CD14-positive monocyte (primary cell): Measurements from ENCODE around the gene DIS3L2. TPM values are rescaled to one million over a fixed set of nuclear protein-coding genes. Genes with fewer than 3 reads are reported as not detected.
A peak's percentile ranks its signal among the peaks of the same experiment; 100 is the strongest.

Source experiments
- DNase-seq, 3 donors: peaks; one replicate each; pipeline ENCODE4 v3.0.0-alpha.2; 2011 to 2022
- H2AFZ ChIP-seq: 2 replicates; pipeline ENCODE4 v1.6.0; 2012; ENCODE audit warnings: mild to moderate bottlenecking, low read depth, low read length, inconsistent platforms; ENCODE audit not compliant: insufficient read depth, poor library complexity, severe bottlenecking
- H3K27ac ChIP-seq, 2 donors: 1 replicate in 1 of 2; 2 replicates in 1 of 2; pipeline ENCODE4 v1.5.1; 2012 to 2013; ENCODE audit warnings: low read length in 2 of 2, control low read depth in 1 of 2, inconsistent platforms in 1 of 2, low read depth in 1 of 2, mild to moderate bottlenecking in 1 of 2
- H3K27me3 ChIP-seq, 2 donors: one replicate each; pipeline versions ENCODE4 v1.6.0 to v1.6.1; 2011 to 2013; ENCODE audit warnings: low read length in 2 of 2; ENCODE audit not compliant: control insufficient read depth in 2 of 2, insufficient read depth in 2 of 2
- H3K36me3 ChIP-seq, 2 donors: replicated peaks in 1 of 2; 1 replicate in 1 of 2; 2 replicates in 1 of 2; pipeline versions ENCODE4 v1.5.1 to v1.6.1; 2012 to 2013; ENCODE audit warnings: low read length in 2 of 2, control low read depth in 1 of 2, inconsistent platforms in 1 of 2, mild to moderate bottlenecking in 1 of 2; ENCODE audit not compliant: insufficient read depth in 2 of 2, control insufficient read depth in 1 of 2
- H3K4me1 ChIP-seq, 2 donors: 1 replicate in 1 of 2; 2 replicates in 1 of 2; pipeline versions ENCODE4 v1.5.1 to v1.6.1; 2012 to 2013; ENCODE audit warnings: low read length in 2 of 2, control low read depth in 1 of 2, inconsistent platforms in 1 of 2, mild to moderate bottlenecking in 1 of 2, moderate library complexity in 1 of 2; ENCODE audit not compliant: insufficient read depth in 2 of 2, control insufficient read depth in 1 of 2
- H3K4me2 ChIP-seq: replicated peaks from 2 replicates; pipeline ENCODE3; 2012; ENCODE audit warnings: low read length, moderate library complexity, mild to moderate bottlenecking; ENCODE audit not compliant: poor library complexity, severe bottlenecking; ENCODE audit errors: extremely low read depth
- H3K4me3 ChIP-seq, 3 experiments: fragments of 200-600 bp in 1 of 3; sonication (generic) in 1 of 3; replicated peaks in 1 of 3; 1 replicate in 2 of 3; 2 replicates in 1 of 3; pipeline ENCODE4 v1.5.1; 2011 to 2013; ENCODE audit warnings: low read length in 3 of 3, mild to moderate bottlenecking in 3 of 3, control low read depth in 2 of 3, low read depth in 2 of 3, inconsistent platforms in 1 of 3, moderate library complexity in 1 of 3
- H3K79me2 ChIP-seq: 2 replicates; pipeline ENCODE4 v1.6.0; 2012; ENCODE audit warnings: mild to moderate bottlenecking, control low read depth, inconsistent platforms, low read length, moderate library complexity; ENCODE audit not compliant: insufficient read depth
- H3K9ac ChIP-seq: 2 replicates; pipeline ENCODE4 v1.6.0; 2017; ENCODE audit warnings: low read length, mild to moderate bottlenecking; ENCODE audit not compliant: insufficient read depth, poor library complexity, severe bottlenecking
- H3K9me3 ChIP-seq, 2 donors: replicated peaks in 1 of 2; 1 replicate in 1 of 2; 2 replicates in 1 of 2; pipeline versions ENCODE4 v1.5.1 to v1.6.1; 2012 to 2013; ENCODE audit warnings: low read length in 2 of 2, control low read depth in 1 of 2; ENCODE audit not compliant: control insufficient read depth in 1 of 2, insufficient read depth in 1 of 2
- H4K20me1 ChIP-seq: 2 replicates; pipeline ENCODE4 v1.6.0; 2012; ENCODE audit warnings: mild to moderate bottlenecking, low read length, control low read depth, moderate library complexity; ENCODE audit not compliant: insufficient read depth
- H3K27ac Mint-ChIP-seq, 7 donors: one replicate each; pipeline ENCODE4 v1.8.0; 2020; ENCODE audit warnings: mild to moderate bottlenecking in 7 of 7, mixed read lengths in 7 of 7, moderate library complexity in 6 of 7, inconsistent platforms in 2 of 7
- H3K27me3 Mint-ChIP-seq, 3 donors: one replicate each; pipeline ENCODE4 v1.8.0; 2021 to 2022; ENCODE audit warnings: low read depth in 3 of 3, mild to moderate bottlenecking in 3 of 3, mixed read lengths in 3 of 3, moderate library complexity in 3 of 3, inconsistent platforms in 1 of 3
- H3K36me3 Mint-ChIP-seq, 2 donors: one replicate each; pipeline ENCODE4 v1.8.0; 2020; ENCODE audit warnings: mixed read lengths in 2 of 2, inconsistent platforms in 1 of 2, mild to moderate bottlenecking in 1 of 2
- H3K4me1 Mint-ChIP-seq: one replicate; pipeline ENCODE4 v1.8.0; 2020; ENCODE audit warnings: mild to moderate bottlenecking, mixed read lengths
- H3K4me3 Mint-ChIP-seq, 2 donors: one replicate each; pipeline ENCODE4 v1.8.0; 2020; ENCODE audit warnings: mild to moderate bottlenecking in 2 of 2, mixed read lengths in 2 of 2, moderate library complexity in 1 of 2
- H3K9me3 Mint-ChIP-seq, 7 donors: one replicate each; pipeline ENCODE4 v1.8.0; 2020 to 2022; ENCODE audit warnings: mixed read lengths in 7 of 7, mild to moderate bottlenecking in 6 of 7, moderate library complexity in 6 of 7, inconsistent platforms in 2 of 7
- WGBS: methylation state at CpG from one replicate; pipeline ENCODE4 v1.1.5; 2013; ENCODE audit warnings: missing lambda C conversion rate; ENCODE audit not compliant: insufficient coverage; 5-methylcytosine and 5-hydroxymethylcytosine counted together
- intact Hi-C, 2 donors: fragments of 100-400 bp; cut with micrococcal nuclease; formaldehyde crosslinking; loops; one replicate each; pipeline versions ENCODE4 v1.15.0 to v1.15.1; 2023
- polyA plus RNA-seq, 3 donors: library from polyadenylated mRNA; depleted of rRNA in 1 of 3; unstranded in 2 of 3; stranded (reverse) in 1 of 3; fragments of 300-500 nt in 2 of 3; fragments of >200 nt in 1 of 3; fragmentation: Illumina TruSeq in 2 of 3; gene quantifications; 1 replicate in 2 of 3; 2 replicates in 1 of 3; pipeline ENCODE4 v1.2.3, GENCODE V29; 2012 to 2021
- TF ChIP-seq, protein P1 (sequence below): fragments of 200-600 bp; IDR thresholded peaks from one replicate; pipeline ENCODE4 v1.8.0; 2022; ENCODE audit warnings: antibody characterized with exemption, mild to moderate bottlenecking

The DIS3L2 gene
- polyA plus RNA-seq, 3 donors = 6.0 to 21.7 (median 6.4) TPM

- peaks cover 0 to 5% of the 10 kb centered on the region in 2 donors for H3K36me3 Mint-ChIP-seq
- Histone ChIP-seq H4K20me1 (peaks cover 44% of the 10 kb centered on the region), H3K27me3 (no peaks in the 10 kb centered on the region), H3K9me3 (no peaks in the 10 kb centered on the region), H3K36me3 (no peaks in the 10 kb centered on the region), H3K4me2 (no peak overlapping the region), H2AFZ (no peak overlapping the region), H3K4me1 (no peaks in the 10 kb centered on the region), H3K9ac (no peak overlapping the region), H3K27ac (no peak overlapping the region), H3K4me3 (no peak overlapping the region), H3K79me2 (peaks cover 12% of the 10 kb centered on the region)
- no peak overlapping the region for H3K4me3 Mint-ChIP-seq
- peaks cover 0 to 1% (median 0%) of the 10 kb centered on the region in 3 donors for H3K27me3 Mint-ChIP-seq
- intact Hi-C loops = no loop called here
- H3K4me1 Mint-ChIP-seq = no peaks in the 10 kb centered on the region
- DNase-seq = no peak
- WGBS = no CpG with 5 or more reads among the region's 3 CpGs
- H3K27ac Mint-ChIP-seq = no peak overlapping the region
- no peaks in the 10 kb centered on the region for H3K9me3 Mint-ChIP-seq
- TF ChIP-seq, protein P1, sequence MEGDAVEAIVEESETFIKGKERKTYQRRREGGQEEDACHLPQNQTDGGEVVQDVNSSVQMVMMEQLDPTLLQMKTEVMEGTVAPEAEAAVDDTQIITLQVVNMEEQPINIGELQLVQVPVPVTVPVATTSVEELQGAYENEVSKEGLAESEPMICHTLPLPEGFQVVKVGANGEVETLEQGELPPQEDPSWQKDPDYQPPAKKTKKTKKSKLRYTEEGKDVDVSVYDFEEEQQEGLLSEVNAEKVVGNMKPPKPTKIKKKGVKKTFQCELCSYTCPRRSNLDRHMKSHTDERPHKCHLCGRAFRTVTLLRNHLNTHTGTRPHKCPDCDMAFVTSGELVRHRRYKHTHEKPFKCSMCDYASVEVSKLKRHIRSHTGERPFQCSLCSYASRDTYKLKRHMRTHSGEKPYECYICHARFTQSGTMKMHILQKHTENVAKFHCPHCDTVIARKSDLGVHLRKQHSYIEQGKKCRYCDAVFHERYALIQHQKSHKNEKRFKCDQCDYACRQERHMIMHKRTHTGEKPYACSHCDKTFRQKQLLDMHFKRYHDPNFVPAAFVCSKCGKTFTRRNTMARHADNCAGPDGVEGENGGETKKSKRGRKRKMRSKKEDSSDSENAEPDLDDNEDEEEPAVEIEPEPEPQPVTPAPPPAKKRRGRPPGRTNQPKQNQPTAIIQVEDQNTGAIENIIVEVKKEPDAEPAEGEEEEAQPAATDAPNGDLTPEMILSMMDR = no peak
Observed at GRCh38 chr2:231991664-231992063, 30.2 kb downstream of the DIS3L2 start.

DNA sequence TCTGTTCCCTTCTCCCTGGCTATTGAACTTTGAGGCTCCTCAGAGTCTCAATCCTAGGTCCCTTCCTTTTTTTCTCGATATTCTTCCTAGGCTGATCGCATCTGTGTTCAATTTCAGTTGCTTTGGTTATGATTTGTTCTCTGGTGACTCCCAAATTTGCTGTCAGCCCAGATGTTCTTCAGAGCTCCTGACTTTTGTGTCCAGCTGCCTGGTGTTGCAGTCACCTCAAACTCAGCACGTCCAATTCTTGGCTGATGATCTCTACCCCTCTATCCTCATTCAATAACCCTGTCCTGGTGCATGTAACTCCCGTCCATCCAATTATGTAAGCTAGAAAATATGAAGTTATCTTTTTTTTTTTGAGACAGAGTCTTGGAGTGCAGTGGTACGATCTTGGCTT, 31.4 kb downstream of the DIS3L2 start:
- Mint-ChIP-seq H3K27ac (peak overlapping the region in 1 of 7 donors; percentile 3), H3K4me1 (peaks cover 2% of the 10 kb centered on the region), H3K36me3 (peaks cover 0 to 5% of the 10 kb centered on the region in 2 donors), H3K4me3 (no peak overlapping the region), H3K9me3 (no peaks in the 10 kb centered on the region), H3K27me3 (peaks cover 0 to 1% (median 0%) of the 10 kb centered on the region in 3 donors)
- intact Hi-C loops = no loop called here
- no peak overlapping the region for H3K9ac ChIP-seq
- no peak overlapping the region for H3K4me2 ChIP-seq
- peaks cover 12% of the 10 kb centered on the region for H3K79me2 ChIP-seq
- peaks cover 39% of the 10 kb centered on the region for H4K20me1 ChIP-seq
- TF ChIP-seq, protein P1 = no peak
- H3K27me3 ChIP-seq = no peaks in the 10 kb centered on the region
- WGBS = 100% methylated on average over 1 of the region's 5 CpGs
- H3K36me3 ChIP-seq = no peaks in the 10 kb centered on the region
- no peak for DNase-seq
- no peaks in the 10 kb centered on the region for H3K9me3 ChIP-seq
- H2AFZ ChIP-seq = no peak overlapping the region
- H3K4me3 ChIP-seq = no peak overlapping the region
- H3K27ac ChIP-seq = no peak overlapping the region
- H3K4me1 ChIP-seq = no peaks in the 10 kb centered on the region
